DND-41 (cell line): ENCODE data around the gene RNASE13.
A peak's percentile ranks its signal among the peaks of the same experiment; 100 is the strongest.

Experiments
- ATAC-seq: fragments of 200-7000 bp; cut with Tn5 transposase; 3 replicates; pipeline ENCODE4 v1.9.1; 2021; ENCODE audit warnings: low read depth; ENCODE audit not compliant: insufficient read depth
- DNase-seq: peaks from one replicate; pipeline ENCODE4 v3.0.0-alpha.2; 2020
- H2AFZ ChIP-seq: 2 replicates; pipeline ENCODE4 v1.6.0; 2012; ENCODE audit warnings: low read depth, low read length
- H3K27ac ChIP-seq: 2 replicates; pipeline ENCODE4 v1.5.1; 2012; ENCODE audit warnings: low read length, inconsistent platforms
- H3K27me3 ChIP-seq: fragments of 200-600 bp; sonication (generic); 2 replicates; pipeline ENCODE4 v1.6.0; 2012; ENCODE audit warnings: low read length, mild to moderate bottlenecking, inconsistent platforms; ENCODE audit not compliant: insufficient read depth, poor library complexity
- H3K36me3 ChIP-seq: 2 replicates; pipeline ENCODE4 v1.5.1; 2012; ENCODE audit warnings: low read length, inconsistent platforms; ENCODE audit not compliant: insufficient read depth
- H3K4me1 ChIP-seq: 2 replicates; pipeline ENCODE4 v1.5.1; 2012; ENCODE audit warnings: mild to moderate bottlenecking, low read length; ENCODE audit not compliant: insufficient read depth
- H3K4me2 ChIP-seq: 2 replicates; pipeline ENCODE4 v1.6.0; 2012; ENCODE audit warnings: mild to moderate bottlenecking, moderate library complexity, low read length, inconsistent platforms; ENCODE audit not compliant: insufficient read depth
- H3K4me3 ChIP-seq, 2 experiments: fragments of 200-600 bp in 1 of 2; shearing (Covaris generic) in 1 of 2; 2 replicates each; pipeline ENCODE4 v1.5.1; 2012 to 2016; ENCODE audit warnings: inconsistent platforms in 2 of 2, low read length in 2 of 2, mild to moderate bottlenecking in 2 of 2, low read depth in 1 of 2, moderate library complexity in 1 of 2
- H3K79me2 ChIP-seq: 2 replicates; pipeline ENCODE4 v1.6.0; 2012; ENCODE audit warnings: low read length, inconsistent platforms; ENCODE audit not compliant: insufficient read depth
- H3K9ac ChIP-seq: 2 replicates; pipeline ENCODE4 v1.6.0; 2012; ENCODE audit warnings: low read depth, mild to moderate bottlenecking, inconsistent platforms, low read length, moderate library complexity
- H3K9me3 ChIP-seq: 2 replicates; pipeline ENCODE4 v1.5.1; 2012; ENCODE audit warnings: low read length, moderate library complexity, mild to moderate bottlenecking, inconsistent platforms; ENCODE audit not compliant: insufficient read depth, severe bottlenecking
- H4K20me1 ChIP-seq: 2 replicates; pipeline ENCODE4 v1.6.0; 2012; ENCODE audit warnings: low read length; ENCODE audit not compliant: insufficient read depth
- EZH2 ChIP-seq: IDR thresholded peaks from 3 replicates; pipeline ENCODE4 v1.6.1; 2012; ENCODE audit warnings: borderline replicate concordance, low read depth, mild to moderate bottlenecking, moderate library complexity, low read length, inconsistent platforms; ENCODE audit not compliant: severe bottlenecking
- TF ChIP-seq, protein P1 (sequence below): IDR thresholded peaks from 2 replicates; pipeline ENCODE4 v1.5.1; 2012; ENCODE audit warnings: borderline replicate concordance, low read length, moderate library complexity, mild to moderate bottlenecking; ENCODE audit not compliant: poor library complexity, severe bottlenecking; ENCODE audit errors: extremely low read depth

Gene RNASE13

DNA sequence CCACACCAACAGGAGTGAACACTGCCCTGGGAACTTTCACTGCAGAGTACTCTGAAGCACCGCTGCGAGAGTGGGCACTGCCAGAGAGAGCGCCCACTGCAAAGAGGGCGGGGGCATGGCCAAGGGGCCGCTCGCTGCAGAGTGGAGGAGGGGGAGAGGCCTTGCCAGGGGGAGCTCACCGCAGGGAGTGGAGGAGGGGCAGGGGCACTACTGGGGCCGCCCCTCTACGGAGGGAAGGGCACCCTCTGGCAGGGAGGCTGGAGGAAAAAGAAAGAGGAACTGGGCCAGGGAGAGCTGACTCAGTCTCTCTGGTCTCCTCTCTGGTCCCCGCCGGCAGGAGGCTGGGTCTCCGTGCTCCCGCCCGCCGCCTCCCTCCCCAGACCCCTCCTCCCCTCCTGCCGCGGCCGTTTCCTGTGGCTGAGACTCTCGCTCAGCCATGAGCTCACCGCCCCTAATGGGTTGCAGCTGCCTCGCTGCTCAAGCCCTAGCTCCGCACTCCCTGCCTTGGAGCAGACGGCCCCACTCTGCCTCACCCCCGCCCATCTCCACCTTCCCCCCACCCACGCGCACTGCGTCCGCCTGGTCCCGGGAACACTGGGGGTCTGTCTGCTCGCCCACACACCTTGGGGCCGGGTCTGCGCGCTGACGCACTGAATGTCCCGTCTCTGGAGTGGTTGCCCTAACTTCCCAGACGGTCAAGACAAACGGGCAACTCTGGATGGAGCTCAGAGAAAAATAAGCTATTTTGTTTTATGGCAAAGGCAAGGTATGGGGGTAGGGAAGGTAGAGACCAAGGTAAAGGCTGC, 36.8 kb upstream of the RNASE13 start:
- H3K27ac ChIP-seq = no peak overlapping the region
- H3K4me2 ChIP-seq = peak overlapping the region; percentile 89
- H3K4me1 ChIP-seq = peaks cover 23% of the 10 kb centered on the region
- H3K36me3 ChIP-seq = no peaks in the 10 kb centered on the region
- DNase-seq (peak; percentile 79), ATAC-seq (peak; percentile 85)
- TF ChIP-seq, protein P1, sequence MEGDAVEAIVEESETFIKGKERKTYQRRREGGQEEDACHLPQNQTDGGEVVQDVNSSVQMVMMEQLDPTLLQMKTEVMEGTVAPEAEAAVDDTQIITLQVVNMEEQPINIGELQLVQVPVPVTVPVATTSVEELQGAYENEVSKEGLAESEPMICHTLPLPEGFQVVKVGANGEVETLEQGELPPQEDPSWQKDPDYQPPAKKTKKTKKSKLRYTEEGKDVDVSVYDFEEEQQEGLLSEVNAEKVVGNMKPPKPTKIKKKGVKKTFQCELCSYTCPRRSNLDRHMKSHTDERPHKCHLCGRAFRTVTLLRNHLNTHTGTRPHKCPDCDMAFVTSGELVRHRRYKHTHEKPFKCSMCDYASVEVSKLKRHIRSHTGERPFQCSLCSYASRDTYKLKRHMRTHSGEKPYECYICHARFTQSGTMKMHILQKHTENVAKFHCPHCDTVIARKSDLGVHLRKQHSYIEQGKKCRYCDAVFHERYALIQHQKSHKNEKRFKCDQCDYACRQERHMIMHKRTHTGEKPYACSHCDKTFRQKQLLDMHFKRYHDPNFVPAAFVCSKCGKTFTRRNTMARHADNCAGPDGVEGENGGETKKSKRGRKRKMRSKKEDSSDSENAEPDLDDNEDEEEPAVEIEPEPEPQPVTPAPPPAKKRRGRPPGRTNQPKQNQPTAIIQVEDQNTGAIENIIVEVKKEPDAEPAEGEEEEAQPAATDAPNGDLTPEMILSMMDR = no peak
- peak; percentile 51 for TF ChIP-seq EZH2
- H3K9me3 ChIP-seq = no peaks in the 10 kb centered on the region
- H3K4me3 ChIP-seq = peak overlapping the region; percentile 17 to 58; a peak in 3 of 4 replicates
- H4K20me1 ChIP-seq = peaks cover 24% of the 10 kb centered on the region; the same call in 1 of the 2 replicates
- peak overlapping the region; percentile 45 for H2AFZ ChIP-seq
- peaks cover 59% of the 10 kb centered on the region for H3K27me3 ChIP-seq
- no peaks in the 10 kb centered on the region for H3K79me2 ChIP-seq
- H3K9ac ChIP-seq = peak overlapping the region; percentile 47

DNA sequence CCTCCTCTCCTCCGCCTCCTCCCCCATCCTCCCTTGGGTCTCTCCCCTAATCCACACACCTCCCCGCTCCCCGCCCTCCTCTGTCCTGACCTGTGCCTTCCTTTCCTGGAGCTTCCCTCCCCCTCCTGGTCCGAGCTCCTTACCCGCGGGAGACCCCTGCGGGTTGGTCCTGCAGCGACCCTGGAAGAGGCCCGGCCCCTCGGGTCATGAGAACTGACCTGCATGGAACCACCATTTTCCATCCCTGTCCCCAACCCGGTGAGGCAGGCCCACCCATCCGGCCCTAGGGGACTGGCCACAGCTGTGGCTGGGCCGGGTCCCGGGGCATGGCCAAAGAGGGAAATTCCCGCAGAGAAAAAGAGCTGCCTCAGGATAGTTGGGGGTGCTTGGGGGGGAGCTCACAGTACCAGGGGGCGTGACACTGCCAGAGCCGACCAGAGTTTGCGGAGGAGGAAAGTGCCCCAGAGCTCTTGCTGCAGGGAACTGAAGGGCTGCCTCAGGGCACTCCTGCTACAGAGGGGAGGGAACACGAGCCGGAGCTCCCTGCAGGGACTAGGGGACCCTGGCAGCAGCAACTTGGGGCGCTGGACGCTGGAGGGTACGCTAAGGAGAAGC, 36.1 kb upstream of the RNASE13 start:
- ATAC-seq (peak; percentile 34), DNase-seq (no peak)
- H3K4me1 ChIP-seq = peaks cover 23% of the 10 kb centered on the region
- peak; percentile 95 for TF ChIP-seq EZH2
- TF ChIP-seq, protein P1 = no peak
- H4K20me1 ChIP-seq = peaks cover 24% of the 10 kb centered on the region; the same call in 1 of the 2 replicates
- H3K4me2 ChIP-seq = peak overlapping the region; percentile 89
- peaks cover 59% of the 10 kb centered on the region for H3K27me3 ChIP-seq
- peak overlapping the region; percentile 47 for H3K9ac ChIP-seq
- no peaks in the 10 kb centered on the region for H3K36me3 ChIP-seq
- H2AFZ ChIP-seq = peak overlapping the region; percentile 45
- H3K27ac ChIP-seq = no peak overlapping the region
- no peaks in the 10 kb centered on the region for H3K79me2 ChIP-seq
- H3K9me3 ChIP-seq = no peaks in the 10 kb centered on the region
- peak overlapping the region; percentile 17 to 58; a peak in 3 of 4 replicates for H3K4me3 ChIP-seq

DNA sequence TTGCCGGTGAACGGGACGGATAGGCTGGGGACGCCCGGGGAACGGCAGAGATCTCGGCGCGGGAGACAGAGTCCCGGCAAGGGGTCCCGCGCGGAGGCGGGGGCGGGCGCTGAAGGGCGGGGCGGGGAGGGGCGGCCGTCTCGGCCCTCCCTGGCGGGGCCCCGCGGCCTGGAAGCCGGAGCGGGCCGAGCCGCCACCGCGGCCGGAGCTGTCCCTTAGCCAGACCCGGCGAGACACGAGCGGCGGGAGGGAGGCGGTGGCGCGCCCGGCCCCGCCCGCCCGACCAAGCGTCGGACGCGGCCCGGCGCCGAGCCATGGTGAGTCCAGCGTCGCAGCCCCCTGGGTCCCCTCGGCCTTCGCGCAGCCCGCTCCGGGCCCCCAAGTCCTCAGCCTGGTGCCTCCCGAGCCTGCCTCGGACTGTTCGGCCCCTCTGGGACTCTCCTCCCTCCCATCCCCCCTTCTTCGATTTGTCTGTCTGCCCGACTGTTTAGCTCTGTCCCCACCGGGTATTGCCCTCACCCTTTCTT, 35.5 kb upstream of the RNASE13 start, which contains the start of gene ARHGEF40:
Gene ARHGEF40 (plus strand): TSS at position 222 of the 527 bp plus-strand sequence. CDS start 93 bp downstream, at position 315.
- peak within 1 kb of the TSS; percentile 45 for H2AFZ ChIP-seq
- peaks cover 23% of the 10 kb centered on the region for H3K4me1 ChIP-seq
- H3K9me3 ChIP-seq = no peaks in the 10 kb centered on the region
- TF ChIP-seq EZH2 = no peak
- TF ChIP-seq, protein P1 = no peak
- no peaks in the 10 kb centered on the region for H3K79me2 ChIP-seq
- DNase-seq = no peak
- peak within 1 kb of the TSS; percentile 47 for H3K9ac ChIP-seq
- no peaks in the 10 kb centered on the region for H3K36me3 ChIP-seq
- ATAC-seq = no peak
- peak within 1 kb of the TSS; percentile 17 to 58; a peak in 3 of 4 replicates for H3K4me3 ChIP-seq
- H3K27me3 ChIP-seq = peaks cover 59% of the 10 kb centered on the region
- H3K27ac ChIP-seq = no peak within 1 kb of the TSS
- peak within 1 kb of the TSS; percentile 89 for H3K4me2 ChIP-seq
- peaks cover 24% of the 10 kb centered on the region; the same call in 1 of the 2 replicates for H4K20me1 ChIP-seq
